HL-60 (cell line): ENCODE data around the gene ARHGAP29.

Experiments
- DNase-seq, 2 experiments: peaks; one replicate each; pipeline ENCODE4 v3.0.0-alpha.2; 2010 to 2020; ENCODE audit warnings: low read depth in 1 of 2, low spot score in 1 of 2
- H3K27ac ChIP-seq: fragments of 250-450 bp; sonication (Bioruptor Pico); replicated peaks from 2 replicates; pipeline ENCODE4 v1.5.1; 2020; ENCODE audit warnings: mild to moderate bottlenecking, moderate library complexity
- H3K27me3 ChIP-seq: fragments of 250-450 bp; sonication (Bioruptor Pico); 2 replicates; pipeline ENCODE4 v1.5.1; 2021; ENCODE audit warnings: mild to moderate bottlenecking, moderate library complexity; ENCODE audit not compliant: insufficient read depth, poor library complexity, severe bottlenecking
- H3K4me3 ChIP-seq: replicated peaks from 2 replicates; pipeline ENCODE4 v1.5.1; 2011; ENCODE audit warnings: mild to moderate bottlenecking, control low read depth, low read length; ENCODE audit not compliant: insufficient read depth
- CTCF ChIP-seq: IDR thresholded peaks from one replicate; pipeline ENCODE4 v1.5.1; 2011; ENCODE audit warnings: low read length, control low read depth, inconsistent platforms; ENCODE audit not compliant: insufficient read depth
- GABPA ChIP-seq: IDR thresholded peaks from 2 replicates; pipeline ENCODE4 v1.6.1; 2012; ENCODE audit warnings: low read depth
- POLR2AphosphoS5 ChIP-seq: IDR thresholded peaks from 2 replicates; pipeline ENCODE4 v1.6.1; 2012; ENCODE audit warnings: low read depth
- REST ChIP-seq: IDR thresholded peaks from 2 replicates; pipeline ENCODE4 v1.6.1; 2012; ENCODE audit warnings: low read depth; ENCODE audit not compliant: insufficient replicate concordance
- SPI1 ChIP-seq: IDR thresholded peaks from 2 replicates; pipeline ENCODE4 v1.6.1; 2012; ENCODE audit warnings: low read depth, mild to moderate bottlenecking, borderline replicate concordance

ARHGAP29 gene

DNA sequence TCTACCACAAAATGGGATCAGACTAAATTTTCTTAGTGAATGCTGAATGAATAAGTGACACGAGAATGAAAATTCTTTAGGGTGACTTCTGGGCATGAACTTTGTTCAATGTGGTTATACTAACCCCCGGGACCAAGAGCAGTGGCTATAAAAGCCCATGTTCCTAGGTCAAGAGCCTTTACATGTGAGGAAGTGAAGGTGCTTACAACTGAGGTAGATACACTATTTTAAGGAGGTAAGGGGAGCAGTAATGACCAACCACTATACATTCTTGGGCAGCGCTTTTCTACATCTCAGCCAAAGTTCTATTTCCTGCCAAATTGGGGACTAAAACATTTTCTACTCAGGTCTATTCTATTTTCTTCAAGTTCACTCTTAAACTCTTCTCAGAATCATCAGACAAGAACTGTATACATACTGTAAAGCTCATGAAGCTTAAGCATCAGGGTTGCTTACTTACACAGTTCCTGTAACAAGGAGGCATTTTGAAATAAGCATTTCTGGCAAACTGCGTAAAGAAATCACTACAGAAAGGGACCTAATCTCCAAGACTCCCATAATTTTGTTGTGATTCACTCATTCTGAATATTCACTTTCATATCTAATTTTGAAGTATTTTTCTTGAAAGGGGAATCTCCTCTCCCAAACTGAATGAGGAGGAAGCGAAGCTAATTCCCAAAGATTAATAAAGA, 8.5 kb upstream of the ARHGAP29 start:
- H3K27me3 ChIP-seq = peaks cover 28% of the 10 kb centered on the region
- no peak overlapping the region for H3K27ac ChIP-seq
- DNase-seq = no peak
- no peak overlapping the region for H3K4me3 ChIP-seq
- no peak for TF ChIP-seq REST
- no peak for TF ChIP-seq POLR2AphosphoS5
- TF ChIP-seq CTCF = no peak
- no peak for TF ChIP-seq GABPA
- no peak for TF ChIP-seq SPI1

DNA sequence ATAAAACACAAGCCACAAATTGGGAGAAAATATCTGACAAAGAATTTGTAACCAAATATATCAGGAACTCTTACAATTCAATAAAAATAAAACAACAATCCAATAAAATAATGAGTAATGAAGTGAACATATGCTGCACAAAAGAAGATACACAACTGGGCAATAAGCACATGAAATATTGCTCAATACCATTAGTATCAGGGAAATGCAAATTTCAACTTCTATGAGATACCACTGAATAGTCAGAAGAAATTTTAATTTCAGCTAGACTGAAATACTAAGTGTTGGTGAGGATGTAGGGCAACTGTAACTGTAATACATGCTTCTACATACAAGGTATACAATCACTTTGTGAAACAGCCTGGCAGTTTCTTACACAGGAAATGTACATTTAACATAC, 7.4 kb upstream of the ARHGAP29 start:
- no peak overlapping the region for H3K27ac ChIP-seq
- peaks cover 32% of the 10 kb centered on the region for H3K27me3 ChIP-seq
- DNase-seq = no peak
- H3K4me3 ChIP-seq = no peak overlapping the region
- TF ChIP-seq GABPA (no peak), POLR2AphosphoS5 (no peak), REST (no peak), CTCF (no peak), SPI1 (no peak)

GRCh38 chr1:94243665-94244064, 6.3 kb upstream of the ARHGAP29 start:
- DNase-seq = no peak
- Histone ChIP-seq H3K27me3 (peaks cover 40% of the 10 kb centered on the region), H3K4me3 (no peak overlapping the region), H3K27ac (no peak overlapping the region)
- TF ChIP-seq POLR2AphosphoS5 = no peak

- DNase-seq = no peak
- Histone ChIP-seq H3K27ac (no peak overlapping the region), H3K27me3 (peaks cover 44% of the 10 kb centered on the region), H3K4me3 (no peak overlapping the region)
- TF ChIP-seq REST (no peak), POLR2AphosphoS5 (no peak), SPI1 (no peak), CTCF (no peak), GABPA (no peak)
These were observed 3.4 kb upstream of the ARHGAP29 start for GRCh38 chr1:94240822-94241221.
